HCT116 (cell line): ENCODE data around the gene DNAJB8. TPM values are rescaled to one million over a fixed set of nuclear protein-coding genes. Genes with fewer than 3 reads are reported as not detected.
A peak's percentile ranks its signal among the peaks of the same experiment; 100 is the strongest.

Source experiments
- ATAC-seq: fragments of 200-7000 bp; cut with Tn5 transposase; 2 replicates; pipeline ENCODE4 v1.9.1; 2020; ENCODE audit warnings: mild to moderate bottlenecking, moderate library complexity
- BruUV-seq: library from RNA; stranded (reverse); fragments of 400-500 nt; replicated peaks from 2 replicates; lab custom pipeline; 2021; lab: Mats Ljungman, UMichigan
- CTCF ChIA-PET: fragments of 300-600 bp; sonication (Branson Sonifier 250); formaldehyde crosslinking; loops from one replicate; lab custom pipeline; 2021; ENCODE audit warnings: antibody characterized with exemption; lab: Charles Lee
- POLR2A ChIA-PET: fragments of 300-600, 350-600 bp; sonication (Branson Sonifier 250); formaldehyde crosslinking; loops from one replicate; lab custom pipeline; 2021; ENCODE audit warnings: antibody characterized with exemption; lab: Charles Lee
- RAD21 ChIA-PET, 2 experiments: fragments of 300-600 bp; sonication (Branson Sonifier 250); formaldehyde crosslinking; loops; one replicate each; lab custom pipeline; 2023; ENCODE audit warnings: low total read pairs in 2 of 2; ENCODE audit not compliant: uncharacterized antibody in 2 of 2, unreplicated experiment in 2 of 2, low non-redundant PET in 1 of 2; lab: Charles Lee
- DNase-seq: peaks from one replicate; pipeline ENCODE4 v3.0.0-alpha.2; 2010; ENCODE audit warnings: low read depth, low spot score
- H2AFZ ChIP-seq: fragments of 200-600 bp; shearing (Covaris generic), sonication (generic); 2 replicates; pipeline ENCODE4 v1.6.1; 2017; ENCODE audit warnings: low read depth, mixed run types, mixed read lengths, antibody characterized with exemption, low read length; ENCODE audit not compliant: poor library complexity, severe bottlenecking
- H3K27ac ChIP-seq: 2 replicates; pipeline ENCODE4 v1.5.1; 2012; ENCODE audit warnings: low read depth, low read length
- H3K27me3 ChIP-seq: fragments of 200-600 bp; sonication (generic); 2 replicates; pipeline ENCODE4 v1.6.1; 2016; ENCODE audit warnings: mixed run types, low read length, mixed read lengths; ENCODE audit not compliant: insufficient read depth
- H3K36me3 ChIP-seq, 2 experiments: fragments of 200-500 bp in 1 of 2; fragments of 200-600 bp in 1 of 2; sonication (Bioruptor generic) in 1 of 2; sonication (generic) in 1 of 2; 2 replicates each; pipeline versions ENCODE4 v1.5.1 to v1.6.1; 2014 to 2016; ENCODE audit warnings: low read length in 2 of 2, inconsistent platforms in 1 of 2, mixed read lengths in 1 of 2, mixed run types in 1 of 2; ENCODE audit not compliant: insufficient read depth in 2 of 2, control insufficient read depth in 1 of 2
- H3K4me1 ChIP-seq, 2 experiments: fragments of 200-600 bp in 1 of 2; sonication (generic) in 1 of 2; 2 replicates each; pipeline versions ENCODE4 v1.5.1 to v1.6.1; 2012 to 2017; ENCODE audit warnings: low read length in 2 of 2, inconsistent platforms in 1 of 2, mild to moderate bottlenecking in 1 of 2, mixed read lengths in 1 of 2, mixed run types in 1 of 2, moderate library complexity in 1 of 2; ENCODE audit not compliant: insufficient read depth in 2 of 2, control insufficient read depth in 1 of 2
- H3K4me2 ChIP-seq: fragments of 200-600 bp; sonication (generic); 2 replicates; pipeline ENCODE4 v1.6.1; 2017; ENCODE audit warnings: mixed run types, low read length, mixed read lengths
- H3K4me3 ChIP-seq, 2 experiments: fragments of 200-600 bp in 1 of 2; sonication (generic) in 1 of 2; replicated peaks in 1 of 2; 2 replicates each; pipeline ENCODE4 v1.5.1; 2011 to 2016; ENCODE audit warnings: low read length in 2 of 2, control low read depth in 1 of 2, low read depth in 1 of 2, mild to moderate bottlenecking in 1 of 2, mixed read lengths in 1 of 2, mixed run types in 1 of 2
- H3K79me2 ChIP-seq: fragments of 200-600 bp; sonication (generic); 2 replicates; pipeline ENCODE4 v1.6.1; 2017; ENCODE audit warnings: mild to moderate bottlenecking, mixed run types, low read length, moderate library complexity, mixed read lengths; ENCODE audit not compliant: insufficient read depth
- H3K9ac ChIP-seq: fragments of 200-600 bp; sonication (generic); 2 replicates; pipeline ENCODE4 v1.6.1; 2016; ENCODE audit warnings: low read length, mixed read lengths
- H3K9me2 ChIP-seq: fragments of 200-600 bp; sonication (generic), shearing (Covaris generic); 2 replicates; pipeline ENCODE4 v1.6.1; 2017; ENCODE audit warnings: mixed run types, mild to moderate bottlenecking, moderate library complexity; ENCODE audit not compliant: insufficient read depth
- H3K9me3 ChIP-seq, 2 experiments: fragments of 200-500 bp in 1 of 2; fragments of 200-600 bp in 1 of 2; sonication (Bioruptor generic) in 1 of 2; sonication (generic) in 1 of 2; 2 replicates each; pipeline ENCODE4 v1.6.1; 2014 to 2017; ENCODE audit warnings: low read length in 2 of 2, mixed read lengths in 2 of 2, inconsistent platforms in 1 of 2, low read depth in 1 of 2, mild to moderate bottlenecking in 1 of 2, mixed run types in 1 of 2, moderate library complexity in 1 of 2; ENCODE audit not compliant: control insufficient read depth in 1 of 2, insufficient read depth in 1 of 2
- H4K20me1 ChIP-seq: fragments of 200-600 bp; sonication (generic), shearing (Covaris generic); 2 replicates; pipeline ENCODE4 v1.6.1; 2017; ENCODE audit warnings: mixed run types, mild to moderate bottlenecking, moderate library complexity; ENCODE audit not compliant: insufficient read depth
- CBX3 ChIP-seq: IDR thresholded peaks from 2 replicates; pipeline ENCODE4 v1.6.1; 2012; ENCODE audit warnings: low read depth
- CEBPB ChIP-seq: IDR thresholded peaks from 2 replicates; pipeline ENCODE4 v1.6.1; 2012; ENCODE audit warnings: low read depth
- EGR1 ChIP-seq: IDR thresholded peaks from 2 replicates; pipeline ENCODE4 v1.6.1; 2012; ENCODE audit warnings: low read depth
- EZH2 ChIP-seq: fragments of 200-600 bp; sonication (generic); IDR thresholded peaks from 2 replicates; pipeline ENCODE4 v1.6.1; 2017; ENCODE audit warnings: antibody characterized with exemption, mixed run types
- EZH2phosphoT487 ChIP-seq: fragments of 200-600 bp; IDR thresholded peaks from 2 replicates; pipeline ENCODE4 v1.6.1; 2018; ENCODE audit warnings: antibody characterized with exemption, borderline replicate concordance
- POLR2A ChIP-seq: IDR thresholded peaks from 2 replicates; pipeline ENCODE4 v1.7.0; 2011; ENCODE audit warnings: borderline replicate concordance; ENCODE audit not compliant: insufficient read depth, insufficient read length; ENCODE audit errors: extremely low read depth
- RAD21 ChIP-seq: IDR thresholded peaks from 2 replicates; pipeline ENCODE4 v1.6.1; 2012; ENCODE audit warnings: low read depth, mild to moderate bottlenecking
- SIN3A ChIP-seq: IDR thresholded peaks from 2 replicates; pipeline ENCODE4 v1.6.1; 2012; ENCODE audit warnings: low read depth
- YY1 ChIP-seq: IDR thresholded peaks from 2 replicates; pipeline ENCODE4 v1.6.1; 2011; ENCODE audit warnings: low read length, low read depth, moderate library complexity, mild to moderate bottlenecking; ENCODE audit not compliant: insufficient replicate concordance; ENCODE audit errors: extremely low read depth
- ZFX ChIP-seq: fragments of 450-650 bp; IDR thresholded peaks from 2 replicates; pipeline ENCODE4 v1.6.1; 2017
- intact Hi-C: fragments of 100-400 bp; cut with micrococcal nuclease; formaldehyde crosslinking; loops from 2 replicates; pipeline ENCODE4 v1.10.0; 2022
- total RNA-seq: library from RNA; stranded (reverse); gene quantifications from one replicate; pipeline ENCODE4 v1.2.1, GENCODE V29; 2021; ENCODE audit not compliant: unreplicated experiment
- TF ChIP-seq, protein P1 (sequence below): IDR thresholded peaks from 2 replicates; pipeline ENCODE4 v1.6.1; 2012
- TF ChIP-seq, protein P2 (sequence below): IDR thresholded peaks from 2 replicates; pipeline ENCODE4 v1.6.1; 2011; ENCODE audit warnings: mild to moderate bottlenecking, low read length, moderate library complexity; ENCODE audit not compliant: insufficient replicate concordance; ENCODE audit errors: extremely low read depth

The DNAJB8 gene
- total RNA-seq, 1 experiment from 2014 or later, result not detected

DNA sequence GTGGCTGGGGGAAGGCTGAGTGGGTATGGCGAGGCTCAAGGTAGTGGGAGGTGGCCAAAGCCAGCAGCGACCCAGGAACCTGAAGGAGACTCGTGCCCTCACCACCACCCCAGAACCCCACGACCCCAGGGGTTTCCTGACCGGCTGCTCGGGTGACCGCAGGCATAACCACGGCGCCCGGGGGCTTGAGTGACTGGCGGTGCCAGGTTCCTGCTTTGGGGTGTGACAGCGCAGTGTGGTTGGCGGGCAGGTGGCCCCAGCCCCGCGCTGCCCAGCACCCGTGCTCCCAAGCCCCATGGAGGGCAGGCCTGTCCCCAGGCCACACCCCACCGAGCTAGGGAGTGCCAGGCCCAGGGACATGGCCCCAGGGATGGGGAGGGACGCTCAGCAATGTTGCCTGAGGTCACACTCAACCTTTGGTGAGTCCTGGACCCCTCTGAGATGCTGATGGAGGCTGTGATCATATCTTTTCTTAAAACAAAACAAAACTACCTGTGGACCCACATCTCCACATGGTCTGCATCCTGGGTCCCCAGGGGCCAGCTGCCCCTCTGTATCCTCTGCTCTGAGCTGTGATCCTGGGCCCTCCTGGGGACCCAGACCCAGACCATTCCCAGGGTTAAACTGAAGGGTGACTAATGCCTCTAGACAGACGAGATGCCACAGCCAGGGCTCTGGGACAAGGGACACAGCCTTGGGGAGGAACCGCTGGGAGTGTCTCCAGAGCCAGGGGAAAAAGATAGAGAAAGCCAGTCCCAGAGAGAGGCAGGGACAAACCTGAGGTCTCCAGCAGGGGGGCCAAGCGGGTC lies 13.0 kb downstream of the DNAJB8 start:
- RAD21 ChIA-PET, result no interaction called here
- H3K9me2 ChIP-seq, result no peaks in the 10 kb centered on the region
- TF ChIP-seq CEBPB (no peak), EGR1 (no peak), POLR2A (no peak), YY1 (no peak), ZFX (no peak), CBX3 (no peak), EZH2 (no peak), EZH2phosphoT487 (no peak), SIN3A (no peak), RAD21 (no peak)
- TF ChIP-seq, protein P1, sequence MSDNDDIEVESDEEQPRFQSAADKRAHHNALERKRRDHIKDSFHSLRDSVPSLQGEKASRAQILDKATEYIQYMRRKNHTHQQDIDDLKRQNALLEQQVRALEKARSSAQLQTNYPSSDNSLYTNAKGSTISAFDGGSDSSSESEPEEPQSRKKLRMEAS, result no peak
- TF ChIP-seq, protein P2, sequence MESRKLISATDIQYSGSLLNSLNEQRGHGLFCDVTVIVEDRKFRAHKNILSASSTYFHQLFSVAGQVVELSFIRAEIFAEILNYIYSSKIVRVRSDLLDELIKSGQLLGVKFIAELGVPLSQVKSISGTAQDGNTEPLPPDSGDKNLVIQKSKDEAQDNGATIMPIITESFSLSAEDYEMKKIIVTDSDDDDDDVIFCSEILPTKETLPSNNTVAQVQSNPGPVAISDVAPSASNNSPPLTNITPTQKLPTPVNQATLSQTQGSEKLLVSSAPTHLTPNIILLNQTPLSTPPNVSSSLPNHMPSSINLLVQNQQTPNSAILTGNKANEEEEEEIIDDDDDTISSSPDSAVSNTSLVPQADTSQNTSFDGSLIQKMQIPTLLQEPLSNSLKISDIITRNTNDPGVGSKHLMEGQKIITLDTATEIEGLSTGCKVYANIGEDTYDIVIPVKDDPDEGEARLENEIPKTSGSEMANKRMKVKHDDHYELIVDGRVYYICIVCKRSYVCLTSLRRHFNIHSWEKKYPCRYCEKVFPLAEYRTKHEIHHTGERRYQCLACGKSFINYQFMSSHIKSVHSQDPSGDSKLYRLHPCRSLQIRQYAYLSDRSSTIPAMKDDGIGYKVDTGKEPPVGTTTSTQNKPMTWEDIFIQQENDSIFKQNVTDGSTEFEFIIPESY, result no peak
- TF ChIP-seq, all 23 proteins: peak for 0
- Histone ChIP-seq H3K9ac (no peak overlapping the region), H3K4me3 (no peak overlapping the region), H3K4me2 (no peak overlapping the region), H3K27me3 (peaks cover 20% of the 10 kb centered on the region; the same call in 1 of the 2 replicates), H3K36me3 (no peaks in the 10 kb centered on the region), H3K27ac (no peak overlapping the region), H4K20me1 (no peaks in the 10 kb centered on the region), H2AFZ (no peak overlapping the region), H3K9me3 (no peaks in the 10 kb centered on the region), H3K79me2 (no peaks in the 10 kb centered on the region), H3K4me1 (no peaks in the 10 kb centered on the region)
- 0 out of 2 replicates have a peak, but pooled peaks have one; percentile 29 for ATAC-seq
- no peak for DNase-seq
- ChIA-PET CTCF (no interaction called here), POLR2A (no interaction called here)
- BruUV-seq, result no TSS peak
- intact Hi-C loops, result no loop called here
